ENCODE measurements around the gene CDH12. TPM values are rescaled to one million over a fixed set of nuclear protein-coding genes. Genes with fewer than 3 reads are reported as not detected.

The CDH12 gene
- total RNA-seq, 1 experiment from 2014 or later: not detected

DNA sequence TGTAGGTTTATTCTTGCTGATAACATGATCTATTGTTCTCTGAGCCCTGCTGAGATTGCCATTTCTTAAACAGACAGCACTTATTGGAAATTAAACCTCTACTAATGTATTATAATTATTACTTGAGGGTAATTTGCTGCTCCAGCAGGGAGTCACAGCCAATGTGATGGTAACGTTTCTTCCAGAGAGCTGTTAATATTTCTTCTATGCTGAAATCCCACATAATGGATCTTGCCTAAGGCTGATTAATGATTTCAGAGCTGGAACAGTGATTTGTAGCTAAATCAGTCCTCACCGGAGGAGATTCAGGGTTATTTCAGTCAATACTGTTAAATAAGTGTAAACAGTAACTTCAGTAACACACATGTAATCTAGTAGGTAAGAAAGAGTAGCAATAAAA, 170.1 kb downstream of the CDH12 start:
- H3K9ac ChIP-seq (ENCODE audit: extremely low read depth, insufficient read length, low read length): no peak overlapping the region
- no peak overlapping the region for H3K4me2 ChIP-seq (ENCODE audit: insufficient read depth, insufficient read length, low read length)
- no peaks in the 10 kb centered on the region for H3K36me3 Mint-ChIP-seq (ENCODE audit: insufficient read depth in 1 of 3, low read depth in 3 of 3)

More for the DNA sequence above, 170.1 kb downstream of the CDH12 start:
- Histone ChIP-seq H3K23me2 (ENCODE audit: insufficient read length, low read depth, low read length, poor library complexity, severe bottlenecking) (no peaks in the 10 kb centered on the region), H2BK12ac (ENCODE audit: insufficient read length, low read depth, low read length) (no peak overlapping the region), H2BK120ac (ENCODE audit: low read depth, low read length, poor library complexity, severe bottlenecking) (no peak overlapping the region), H3K56ac (ENCODE audit: insufficient read length, low read depth, low read length) (no peak overlapping the region), H3K27me3 (ENCODE audit: insufficient read depth, low read length) (no peaks in the 10 kb centered on the region), H3K14ac (ENCODE audit: insufficient read depth, low read length) (no peak overlapping the region), H2BK20ac (ENCODE audit: low read depth, low read length, poor library complexity, severe bottlenecking) (no peak overlapping the region), H4K91ac (ENCODE audit: insufficient read length, low read depth, low read length) (no peak overlapping the region), H3T11ph (ENCODE audit: low read length) (no peak overlapping the region), H2BK15ac (ENCODE audit: low read depth, low read length) (no peak overlapping the region), H2BK5ac (ENCODE audit: insufficient read length, low read length) (no peak overlapping the region), H3K4ac (ENCODE audit: low read depth, low read length) (no peak overlapping the region), H2AFZ (ENCODE audit: low read length) (no peak overlapping the region), H3K18ac (ENCODE audit: insufficient read length, low read depth, low read length) (no peak overlapping the region), H4K5ac (ENCODE audit: insufficient read length, low read depth, low read length) (no peak overlapping the region), H4K20me1 (ENCODE audit: control insufficient read depth, insufficient read depth, insufficient read length) (no peaks in the 10 kb centered on the region), H3K27ac (ENCODE audit: insufficient read length, low read depth, low read length) (no peak overlapping the region), H3K9me3 (ENCODE audit: control insufficient read depth, low read depth, low read length) (no peaks in the 10 kb centered on the region), H2AK5ac (ENCODE audit: insufficient read length, low read length) (no peak overlapping the region), H3K79me2 (ENCODE audit: insufficient read depth, low read length) (no peaks in the 10 kb centered on the region), H3K23ac (ENCODE audit: insufficient read length, low read depth, low read length) (no peak overlapping the region), H3K4me1 (ENCODE audit: insufficient read depth, low read length) (no peaks in the 10 kb centered on the region), H3K79me1 (ENCODE audit: insufficient read depth, low read depth, low read length, poor library complexity, severe bottlenecking) (no peaks in the 10 kb centered on the region), H4K8ac (replicated peaks; ENCODE audit: insufficient read length, low read depth, low read length) (no peak overlapping the region)
- no peaks in the 10 kb centered on the region for H3K4me1 Mint-ChIP-seq
- TF ChIP-seq, protein P1, sequence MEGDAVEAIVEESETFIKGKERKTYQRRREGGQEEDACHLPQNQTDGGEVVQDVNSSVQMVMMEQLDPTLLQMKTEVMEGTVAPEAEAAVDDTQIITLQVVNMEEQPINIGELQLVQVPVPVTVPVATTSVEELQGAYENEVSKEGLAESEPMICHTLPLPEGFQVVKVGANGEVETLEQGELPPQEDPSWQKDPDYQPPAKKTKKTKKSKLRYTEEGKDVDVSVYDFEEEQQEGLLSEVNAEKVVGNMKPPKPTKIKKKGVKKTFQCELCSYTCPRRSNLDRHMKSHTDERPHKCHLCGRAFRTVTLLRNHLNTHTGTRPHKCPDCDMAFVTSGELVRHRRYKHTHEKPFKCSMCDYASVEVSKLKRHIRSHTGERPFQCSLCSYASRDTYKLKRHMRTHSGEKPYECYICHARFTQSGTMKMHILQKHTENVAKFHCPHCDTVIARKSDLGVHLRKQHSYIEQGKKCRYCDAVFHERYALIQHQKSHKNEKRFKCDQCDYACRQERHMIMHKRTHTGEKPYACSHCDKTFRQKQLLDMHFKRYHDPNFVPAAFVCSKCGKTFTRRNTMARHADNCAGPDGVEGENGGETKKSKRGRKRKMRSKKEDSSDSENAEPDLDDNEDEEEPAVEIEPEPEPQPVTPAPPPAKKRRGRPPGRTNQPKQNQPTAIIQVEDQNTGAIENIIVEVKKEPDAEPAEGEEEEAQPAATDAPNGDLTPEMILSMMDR (conservative IDR thresholded peaks at IDR 0.05): no peak
- no peak overlapping the region for H3K4me3 Mint-ChIP-seq
- H3K27ac Mint-ChIP-seq: no peak overlapping the region
- no peaks in the 10 kb centered on the region for H3K27me3 Mint-ChIP-seq (ENCODE audit: low read depth)
- no peak for DNase-seq
- H3K9me3 Mint-ChIP-seq: no peaks in the 10 kb centered on the region
- no CpG with 5 or more reads among the region's 2 CpGs for WGBS (ENCODE audit: extremely low coverage, insufficient read length, low lambda C conversion rate)
